IPS-18c (cell line): ENCODE measurements around the gene TRIO.
"Not testable (repeated sequence)": the region's sequence is repeated elsewhere in the genome, so short reads cannot be mapped to it uniquely, and the experiment has no call there.

Source experiments
- H3K4me3 ChIP-seq: 2 replicates; pipeline ENCODE4 v1.7.0; 2013; ENCODE audit warnings: low read depth, mild to moderate bottlenecking, low read length, moderate library complexity; ENCODE audit not compliant: insufficient read depth
- H3K9me3 ChIP-seq: one replicate; pipeline ENCODE4 v1.6.1; 2013; ENCODE audit warnings: mild to moderate bottlenecking, low read length, moderate library complexity; ENCODE audit not compliant: control insufficient read depth, insufficient read depth

TRIO gene

GRCh38 chr5:14207428-14207827, 64.3 kb downstream of the TRIO start:
- not testable (repeated sequence) for H3K9me3 ChIP-seq, H3K4me3 ChIP-seq

- no peak overlapping the region for H3K4me3 ChIP-seq
- H3K9me3 ChIP-seq: no peaks in the 10 kb centered on the region
These were observed 65.2 kb downstream of the TRIO start for GRCh38 chr5:14208071-14209021.

GRCh38 chr5:14209222-14209822, 66.2 kb downstream of the TRIO start:
- Histone ChIP-seq H3K9me3 (no peaks in the 10 kb centered on the region), H3K4me3 (no peak overlapping the region)

- no peak overlapping the region for H3K4me3 ChIP-seq
- no peaks in the 10 kb centered on the region for H3K9me3 ChIP-seq
These were observed 66.7 kb downstream of the TRIO start for GRCh38 chr5:14209836-14210235.

GRCh38 chr5:14210729-14211128, 67.6 kb downstream of the TRIO start:
- no peak overlapping the region for H3K4me3 ChIP-seq
- no peaks in the 10 kb centered on the region for H3K9me3 ChIP-seq

- no peak overlapping the region for H3K4me3 ChIP-seq
- H3K9me3 ChIP-seq: no peaks in the 10 kb centered on the region
These were observed 69.0 kb downstream of the TRIO start for GRCh38 chr5:14211818-14212803.

GRCh38 chr5:14212838-14213237, 69.7 kb downstream of the TRIO start:
- no peak overlapping the region for H3K4me3 ChIP-seq

GRCh38 chr5:14213253-14213652, 70.1 kb downstream of the TRIO start:
- Histone ChIP-seq H3K4me3 (no peak overlapping the region), H3K9me3 (no peaks in the 10 kb centered on the region)

More at GRCh38 chr5:14212838-14213237, 69.7 kb downstream of the TRIO start:
- no peaks in the 10 kb centered on the region for H3K9me3 ChIP-seq

GRCh38 chr5:14213813-14214585, 70.9 kb downstream of the TRIO start:
- no peaks in the 10 kb centered on the region for H3K9me3 ChIP-seq
- H3K4me3 ChIP-seq: no peak overlapping the region

- no peaks in the 10 kb centered on the region for H3K9me3 ChIP-seq
- no peak overlapping the region for H3K4me3 ChIP-seq
These were observed 72.8 kb downstream of the TRIO start for GRCh38 chr5:14215901-14216300.

GRCh38 chr5:14216372-14216771, 73.2 kb downstream of the TRIO start:
- Histone ChIP-seq H3K9me3 (no peaks in the 10 kb centered on the region), H3K4me3 (no peak overlapping the region)

GRCh38 chr5:14216902-14217301, 73.8 kb downstream of the TRIO start:
- Histone ChIP-seq H3K9me3 (no peaks in the 10 kb centered on the region), H3K4me3 (no peak overlapping the region)

- no peak overlapping the region for H3K4me3 ChIP-seq
- H3K9me3 ChIP-seq: no peaks in the 10 kb centered on the region
These were observed 74.4 kb downstream of the TRIO start for GRCh38 chr5:14217587-14217986.

- H3K4me3 ChIP-seq: no peak overlapping the region
- H3K9me3 ChIP-seq: no peaks in the 10 kb centered on the region
These were observed 74.9 kb downstream of the TRIO start for GRCh38 chr5:14218011-14218410.

- Histone ChIP-seq H3K9me3 (no peaks in the 10 kb centered on the region), H3K4me3 (no peak overlapping the region)
These were observed 75.3 kb downstream of the TRIO start for GRCh38 chr5:14218480-14218879.

GRCh38 chr5:14218897-14219573, 75.9 kb downstream of the TRIO start:
- Histone ChIP-seq H3K4me3 (no peak overlapping the region), H3K9me3 (no peaks in the 10 kb centered on the region)
